NCI-H2029 (cell line): ENCODE results near the gene IL20RA.

Experiments
- DNase-seq: peaks from one replicate; lab custom pipeline; 2025; lab: John Stamatoyannopoulos, UW

IL20RA gene

GRCh38 chr6:137006056-137006455 lies 38.7 kb downstream of the IL20RA start:
- no peak for DNase-seq

GRCh38 chr6:137005073-137005472 lies 39.7 kb downstream of the IL20RA start:
- DNase-seq, result no peak

GRCh38 chr6:137002505-137002904 lies 42.3 kb downstream of the IL20RA start:
- DNase-seq, result no peak

- DNase-seq, result no peak
These were observed 42.8 kb downstream of the IL20RA start for GRCh38 chr6:137001977-137002302.

- peak; percentile 66 for DNase-seq
These were observed 43.3 kb downstream of the IL20RA start for GRCh38 chr6:137001299-137001976.

GRCh38 chr6:137000825-137001224 lies 43.9 kb downstream of the IL20RA start:
- no peak for DNase-seq

GRCh38 chr6:136995521-136995920 lies 49.2 kb downstream of the IL20RA start:
- DNase-seq, result no peak

GRCh38 chr6:136994782-136995181 lies 50.0 kb downstream of the IL20RA start:
- DNase-seq, result peak; percentile 59

GRCh38 chr6:136992113-136992512 lies 52.7 kb downstream of the IL20RA start:
- DNase-seq, result no peak

- no peak for DNase-seq
These were observed 53.1 kb downstream of the IL20RA start for GRCh38 chr6:136991646-136992045.

GRCh38 chr6:136990754-136991153 lies 54.0 kb downstream of the IL20RA start:
- DNase-seq, result no peak

GRCh38 chr6:136990242-136990578 lies 54.6 kb downstream of the IL20RA start:
- DNase-seq, result no peak

GRCh38 chr6:136989571-136990241 lies 55.1 kb downstream of the IL20RA start:
- DNase-seq, result no peak

GRCh38 chr6:136987526-136987925 lies 57.2 kb downstream of the IL20RA start:
- DNase-seq, result no peak

- no peak for DNase-seq
These were observed 59.3 kb downstream of the IL20RA start for GRCh38 chr6:136985502-136985901.

GRCh38 chr6:136984578-136984977 lies 60.2 kb downstream of the IL20RA start:
- DNase-seq, result no peak

GRCh38 chr6:136983687-136984086 lies 61.1 kb downstream of the IL20RA start:
- no peak for DNase-seq

- no peak for DNase-seq
These were observed 61.8 kb downstream of the IL20RA start for GRCh38 chr6:136982928-136983327.

- no peak for DNase-seq
These were observed 64.7 kb downstream of the IL20RA start for GRCh38 chr6:136980070-136980469.

- no peak for DNase-seq
These were observed 65.6 kb downstream of the IL20RA start for GRCh38 chr6:136979206-136979605.

GRCh38 chr6:136977075-136977474 lies 67.7 kb downstream of the IL20RA start:
- DNase-seq, result no peak

- no peak for DNase-seq
These were observed 69.6 kb downstream of the IL20RA start for GRCh38 chr6:136975089-136975715.

GRCh38 chr6:136973781-136974180 lies 71.0 kb downstream of the IL20RA start:
- DNase-seq, result peak; percentile 46

GRCh38 chr6:136971609-136972008 lies 73.2 kb downstream of the IL20RA start:
- DNase-seq, result no peak
